Measurements from ENCODE around the gene FILIP1. TPM values are rescaled to one million over a fixed set of nuclear protein-coding genes. Genes with fewer than 3 reads are reported as not detected.

Gene FILIP1
- total RNA-seq, 2 experiments from 2014 or later = not detected

- H4K20me1 ChIP-seq (ENCODE audit: insufficient read depth, low read length) = no peaks in the 10 kb centered on the region
- H2AFZ ChIP-seq (ENCODE audit: low read length) = no peak overlapping the region
- H3K9me3 ChIP-seq (ENCODE audit: low read length) = no peaks in the 10 kb centered on the region
- no peak for TF ChIP-seq CTCF (conservative IDR thresholded peaks at IDR 0.05; ENCODE audit: low read length)
- no peak for TF ChIP-seq EZH2phosphoT487 (IDR thresholded peaks at IDR 0.05; ENCODE audit: borderline replicate concordance, low read depth, low read length)
- CTCF ChIA-PET (ENCODE audit: unreplicated experiment) = no interaction called here
- H3K4me3 ChIP-seq (ENCODE audit: low read depth, low read length, poor library complexity, severe bottlenecking) = no peak overlapping the region
- H3K79me2 ChIP-seq (ENCODE audit: insufficient read depth, low read depth, low read length) = no peaks in the 10 kb centered on the region
- intact Hi-C loops (cut with micrococcal nuclease; ENCODE audit: unreplicated experiment) = no loop called here
- no TSS peak for BruUV-seq (replicated peaks)
- DNase-seq (ENCODE audit: low spot score) = no peak
- no peaks in the 10 kb centered on the region for H3K36me3 ChIP-seq (ENCODE audit: insufficient read depth, low read length)
- no peak overlapping the region for H3K4me2 ChIP-seq (ENCODE audit: low read length)
- H3K9me2 ChIP-seq (ENCODE audit: insufficient read depth, low read length) = no peaks in the 10 kb centered on the region
- POLR2A ChIA-PET = no interaction called here
- no peak overlapping the region for H3K27ac ChIP-seq (ENCODE audit: low read depth, low read length, poor library complexity, severe bottlenecking)
- H3K4me1 ChIP-seq (ENCODE audit: insufficient read depth, low read length, poor library complexity, severe bottlenecking) = no peaks in the 10 kb centered on the region
Measured at GRCh38 chr6:75381877-75382633, 111.5 kb downstream of the FILIP1 start.

GRCh38 chr6:75379536-75379935 lies 114.1 kb downstream of the FILIP1 start:
- no peak overlapping the region for H3K27ac ChIP-seq (ENCODE audit: low read depth, low read length, poor library complexity, severe bottlenecking)
- H2AFZ ChIP-seq (ENCODE audit: low read length) = no peak overlapping the region
- POLR2A ChIA-PET = interaction anchor here (0.7 kb wide), 1 partner anchor 36 kb away, joined by 4 read pairs; no protein-coding TSS in a partner anchor
- no peaks in the 10 kb centered on the region for H3K9me2 ChIP-seq (ENCODE audit: insufficient read depth, low read length)
- CTCF ChIA-PET (ENCODE audit: unreplicated experiment) = no interaction called here
- H3K9me3 ChIP-seq (ENCODE audit: low read length) = no peaks in the 10 kb centered on the region
- DNase-seq (ENCODE audit: low spot score) = no peak
- H3K4me3 ChIP-seq (ENCODE audit: low read depth, low read length, poor library complexity, severe bottlenecking) = no peak overlapping the region
- no TSS peak for BruUV-seq (replicated peaks)
- no peaks in the 10 kb centered on the region for H3K4me1 ChIP-seq (ENCODE audit: insufficient read depth, low read length, poor library complexity, severe bottlenecking)
- intact Hi-C loops (cut with micrococcal nuclease; ENCODE audit: unreplicated experiment) = no loop called here
- H3K79me2 ChIP-seq (ENCODE audit: insufficient read depth, low read depth, low read length) = no peaks in the 10 kb centered on the region
- TF ChIP-seq EZH2phosphoT487 (IDR thresholded peaks at IDR 0.05; ENCODE audit: borderline replicate concordance, low read depth, low read length) (no peak), CTCF (conservative IDR thresholded peaks at IDR 0.05; ENCODE audit: low read length) (no peak)
- H3K36me3 ChIP-seq (ENCODE audit: insufficient read depth, low read length) = no peaks in the 10 kb centered on the region
- no peak overlapping the region for H3K4me2 ChIP-seq (ENCODE audit: low read length)
- H4K20me1 ChIP-seq (ENCODE audit: insufficient read depth, low read length) = no peaks in the 10 kb centered on the region

- no peak overlapping the region for H3K4me3 ChIP-seq (ENCODE audit: low read depth, low read length, poor library complexity, severe bottlenecking)
- no peak overlapping the region for H3K4me2 ChIP-seq (ENCODE audit: low read length)
- no TSS peak for BruUV-seq (replicated peaks)
- intact Hi-C loops (cut with micrococcal nuclease; ENCODE audit: unreplicated experiment) = no loop called here
- H3K79me2 ChIP-seq (ENCODE audit: insufficient read depth, low read depth, low read length) = no peaks in the 10 kb centered on the region
- DNase-seq (ENCODE audit: low spot score) = no peak
- POLR2A ChIA-PET = no interaction called here
- H2AFZ ChIP-seq (ENCODE audit: low read length) = no peak overlapping the region
- no peaks in the 10 kb centered on the region for H3K36me3 ChIP-seq (ENCODE audit: insufficient read depth, low read length)
- no peaks in the 10 kb centered on the region for H3K4me1 ChIP-seq (ENCODE audit: insufficient read depth, low read length, poor library complexity, severe bottlenecking)
- TF ChIP-seq CTCF (conservative IDR thresholded peaks at IDR 0.05; ENCODE audit: low read length) (no peak), EZH2phosphoT487 (IDR thresholded peaks at IDR 0.05; ENCODE audit: borderline replicate concordance, low read depth, low read length) (no peak)
- H3K9me2 ChIP-seq (ENCODE audit: insufficient read depth, low read length) = no peaks in the 10 kb centered on the region
- H3K27ac ChIP-seq (ENCODE audit: low read depth, low read length, poor library complexity, severe bottlenecking) = no peak overlapping the region
- H3K9me3 ChIP-seq (ENCODE audit: low read length) = no peaks in the 10 kb centered on the region
- no peaks in the 10 kb centered on the region for H4K20me1 ChIP-seq (ENCODE audit: insufficient read depth, low read length)
- CTCF ChIA-PET (ENCODE audit: unreplicated experiment) = no interaction called here
Measured at GRCh38 chr6:75378101-75378500, 115.5 kb downstream of the FILIP1 start.

Measured in OCI-LY7 (cell line).